Karpas-422 (cell line): ENCODE data around the gene YEATS2. TPM values are rescaled to one million over a fixed set of nuclear protein-coding genes. Genes with fewer than 3 reads are reported as not detected.

Experiments used
- DNase-seq: peaks from one replicate; pipeline ENCODE4 v3.0.0-alpha.2; 2015
- H2AFZ ChIP-seq: fragments of 200-600 bp; sonication (generic); 2 replicates; pipeline ENCODE4 v1.6.1; 2014; ENCODE audit warnings: antibody characterized with exemption, low read length, mixed read lengths
- H3K27ac ChIP-seq: fragments of 200-600 bp; sonication (generic); 2 replicates; pipeline ENCODE4 v1.5.1; 2014; ENCODE audit warnings: mild to moderate bottlenecking, low read length, moderate library complexity
- H3K27me3 ChIP-seq: fragments of 200-600 bp; sonication (generic); 2 replicates; pipeline ENCODE4 v1.6.1; 2014; ENCODE audit warnings: low read length, mixed read lengths
- H3K36me3 ChIP-seq: fragments of 200-600 bp; sonication (generic); 2 replicates; pipeline ENCODE4 v1.6.1; 2014; ENCODE audit warnings: low read length, mixed read lengths; ENCODE audit not compliant: insufficient read depth
- H3K4me1 ChIP-seq: fragments of 200-600 bp; sonication (generic); 2 replicates; pipeline ENCODE4 v1.6.1; 2014; ENCODE audit warnings: mild to moderate bottlenecking, low read length, mixed read lengths
- H3K4me2 ChIP-seq: fragments of 200-600 bp; sonication (generic); 2 replicates; pipeline ENCODE4 v1.6.1; 2014; ENCODE audit warnings: low read length, low read depth, mild to moderate bottlenecking; ENCODE audit not compliant: poor library complexity, severe bottlenecking
- H3K4me3 ChIP-seq: fragments of 200-600 bp; sonication (generic); 2 replicates; pipeline ENCODE4 v1.5.1; 2014; ENCODE audit warnings: mild to moderate bottlenecking, antibody characterized with exemption, low read length, mixed read lengths
- H3K79me2 ChIP-seq: fragments of 200-600 bp; sonication (generic); 2 replicates; pipeline ENCODE4 v1.6.1; 2014; ENCODE audit warnings: mild to moderate bottlenecking, low read length, mixed read lengths
- H3K9ac ChIP-seq: fragments of 200-600 bp; sonication (generic); 2 replicates; pipeline ENCODE4 v1.6.0; 2014; ENCODE audit warnings: low read length
- H3K9me2 ChIP-seq: fragments of 200-600 bp; sonication (generic), shearing (Covaris generic); replicated peaks from 2 replicates; pipeline ENCODE4 v1.6.0; 2014; ENCODE audit warnings: mild to moderate bottlenecking, low read length, moderate library complexity; ENCODE audit not compliant: insufficient read depth
- H3K9me3 ChIP-seq: fragments of 300-700, 200-600 bp; sonication (generic); 2 replicates; pipeline ENCODE4 v1.6.1; 2014; ENCODE audit warnings: low read length, mixed read lengths
- H4K20me1 ChIP-seq: fragments of 200-600 bp; sonication (generic); 2 replicates; pipeline ENCODE4 v1.6.1; 2014; ENCODE audit warnings: mild to moderate bottlenecking, antibody characterized with exemption, low read length, low read depth; ENCODE audit not compliant: insufficient read depth
- total RNA-seq: library from RNA; depleted of rRNA; stranded (reverse); fragments of >200 nt; shearing (Covaris generic); gene quantifications from 2 replicates; pipeline ENCODE4 v1.2.3, GENCODE V29; 2014; ENCODE audit warnings: low replicate concordance

The YEATS2 gene
- total RNA-seq, 1 experiment from 2014 or later = 92.8 TPM

DNA sequence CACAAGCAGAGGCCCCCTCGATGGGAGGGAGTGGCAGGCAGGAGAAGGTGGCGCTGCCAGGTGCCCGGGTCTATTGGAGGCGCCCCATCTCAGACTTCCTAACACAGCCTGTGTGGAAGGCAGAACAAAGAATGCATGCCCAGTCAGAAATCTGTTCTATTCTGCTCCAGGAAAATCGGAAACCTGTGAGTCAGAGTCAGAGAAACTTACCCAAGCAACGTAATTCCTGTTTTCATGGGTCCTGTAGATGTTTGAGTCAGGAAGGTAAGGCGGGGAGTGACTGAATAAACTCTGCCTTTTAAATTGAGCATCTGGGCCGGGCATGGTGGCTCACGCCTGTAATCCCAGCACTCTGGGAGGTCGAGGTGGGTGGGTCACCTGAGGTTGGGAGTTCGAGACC, 114.0 kb downstream of the YEATS2 start:
- Histone ChIP-seq H3K27ac (no peak overlapping the region), H3K4me3 (no peak overlapping the region), H3K4me1 (no peaks in the 10 kb centered on the region; the same call in 1 of the 2 replicates), H3K9ac (no peak overlapping the region), H3K27me3 (no peaks in the 10 kb centered on the region), H3K4me2 (no peak overlapping the region), H3K79me2 (no peaks in the 10 kb centered on the region), H3K9me3 (no peaks in the 10 kb centered on the region), H3K36me3 (peaks cover 58% of the 10 kb centered on the region), H2AFZ (no peak overlapping the region), H4K20me1 (no peaks in the 10 kb centered on the region), H3K9me2 (no peaks in the 10 kb centered on the region)
- no peak for DNase-seq

DNA sequence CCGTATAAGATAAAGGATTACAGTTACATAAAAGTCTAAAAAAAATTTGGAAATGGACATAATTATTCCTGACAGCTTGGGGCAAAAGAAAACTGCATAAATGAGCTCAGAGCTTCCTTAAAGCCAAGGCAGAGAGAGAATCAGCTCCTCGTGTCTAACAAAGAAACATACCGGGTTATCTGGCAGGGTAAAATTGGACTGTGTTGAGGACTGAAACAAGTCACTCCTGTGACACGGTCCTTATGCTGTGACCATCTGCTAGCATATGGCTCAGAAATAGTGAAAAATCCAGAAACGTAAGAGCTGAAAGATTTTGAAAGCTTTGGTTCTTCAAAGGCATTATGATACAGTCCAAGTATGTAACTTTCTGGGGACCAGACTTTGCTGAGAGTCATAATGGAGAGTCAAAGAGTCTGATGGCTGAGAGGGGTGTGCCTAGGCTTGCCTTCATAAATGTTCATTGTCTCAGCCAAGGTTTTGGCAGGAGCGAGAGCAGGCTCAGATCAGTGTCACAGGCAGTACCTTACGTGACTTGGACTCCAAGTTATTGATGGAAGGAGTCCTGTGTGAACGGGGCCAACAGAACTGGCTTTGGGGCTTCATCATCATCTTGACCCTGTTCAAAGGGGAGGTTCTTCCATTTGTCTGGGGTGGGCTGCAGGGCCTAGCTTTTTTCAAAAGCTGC, 115.3 kb downstream of the YEATS2 start:
- Histone ChIP-seq H3K9me3 (no peaks in the 10 kb centered on the region), H3K27ac (no peak overlapping the region), H4K20me1 (no peaks in the 10 kb centered on the region), H3K9me2 (no peaks in the 10 kb centered on the region), H3K9ac (no peak overlapping the region), H3K4me1 (no peaks in the 10 kb centered on the region; the same call in 1 of the 2 replicates), H3K36me3 (peaks cover 46% of the 10 kb centered on the region), H3K4me2 (no peak overlapping the region), H3K27me3 (no peaks in the 10 kb centered on the region), H3K79me2 (no peaks in the 10 kb centered on the region), H3K4me3 (no peak overlapping the region), H2AFZ (no peak overlapping the region)
- no peak for DNase-seq

GRCh38 chr3:183814240-183814639, 116.6 kb downstream of the YEATS2 start:
- no peaks in the 10 kb centered on the region for H3K9me2 ChIP-seq
- no peak overlapping the region for H3K27ac ChIP-seq
- DNase-seq = no peak
- H3K79me2 ChIP-seq = no peaks in the 10 kb centered on the region
- no peaks in the 10 kb centered on the region for H3K27me3 ChIP-seq
- peaks cover 37% of the 10 kb centered on the region for H3K36me3 ChIP-seq
- H3K4me3 ChIP-seq = no peak overlapping the region
- H3K4me2 ChIP-seq = no peak overlapping the region
- H4K20me1 ChIP-seq = no peaks in the 10 kb centered on the region
- H3K4me1 ChIP-seq = no peaks in the 10 kb centered on the region; the same call in 1 of the 2 replicates
- H3K9ac ChIP-seq = no peak overlapping the region
- H2AFZ ChIP-seq = no peak overlapping the region
- no peaks in the 10 kb centered on the region for H3K9me3 ChIP-seq

DNA sequence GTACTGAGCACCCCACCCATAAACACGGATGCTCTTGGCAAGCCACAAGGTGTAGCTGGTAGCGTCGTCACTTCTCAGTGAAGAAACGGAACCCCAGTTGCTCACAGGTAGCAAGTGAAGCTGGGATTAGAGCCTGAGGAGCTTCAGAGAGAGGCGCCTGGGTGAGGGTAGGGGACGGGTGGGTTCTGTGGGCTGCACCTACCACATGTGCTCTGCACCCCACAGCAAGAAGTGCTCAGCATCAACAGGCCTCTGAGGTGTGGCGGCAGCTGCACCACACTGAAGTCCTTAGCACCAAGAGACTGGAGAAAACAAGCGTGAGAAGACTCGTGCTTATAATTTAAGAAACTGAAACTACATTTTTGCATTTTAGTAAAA, 118.0 kb downstream of the YEATS2 start:
- Histone ChIP-seq H3K4me2 (no peak overlapping the region), H2AFZ (no peak overlapping the region), H3K27me3 (no peaks in the 10 kb centered on the region), H4K20me1 (no peaks in the 10 kb centered on the region), H3K27ac (no peak overlapping the region), H3K36me3 (peaks cover 25% of the 10 kb centered on the region; the same call in 1 of the 2 replicates), H3K4me3 (no peak overlapping the region), H3K9me3 (no peaks in the 10 kb centered on the region), H3K4me1 (no peaks in the 10 kb centered on the region; the same call in 1 of the 2 replicates), H3K9me2 (no peaks in the 10 kb centered on the region), H3K9ac (no peak overlapping the region), H3K79me2 (no peaks in the 10 kb centered on the region)
- no peak for DNase-seq

- H3K4me2 ChIP-seq = no peak overlapping the region
- H3K9me3 ChIP-seq = no peaks in the 10 kb centered on the region
- no peak overlapping the region for H2AFZ ChIP-seq
- no peak for DNase-seq
- no peak overlapping the region for H3K9ac ChIP-seq
- H3K4me1 ChIP-seq = no peaks in the 10 kb centered on the region; the same call in 1 of the 2 replicates
- H3K9me2 ChIP-seq = no peaks in the 10 kb centered on the region
- H3K79me2 ChIP-seq = no peaks in the 10 kb centered on the region
- H3K4me3 ChIP-seq = no peak overlapping the region
- H3K27me3 ChIP-seq = no peaks in the 10 kb centered on the region
- peaks cover 20% of the 10 kb centered on the region; the same call in 1 of the 2 replicates for H3K36me3 ChIP-seq
- H4K20me1 ChIP-seq = no peaks in the 10 kb centered on the region
- H3K27ac ChIP-seq = no peak overlapping the region
Measured at GRCh38 chr3:183815951-183816475, 118.4 kb downstream of the YEATS2 start.

DNA sequence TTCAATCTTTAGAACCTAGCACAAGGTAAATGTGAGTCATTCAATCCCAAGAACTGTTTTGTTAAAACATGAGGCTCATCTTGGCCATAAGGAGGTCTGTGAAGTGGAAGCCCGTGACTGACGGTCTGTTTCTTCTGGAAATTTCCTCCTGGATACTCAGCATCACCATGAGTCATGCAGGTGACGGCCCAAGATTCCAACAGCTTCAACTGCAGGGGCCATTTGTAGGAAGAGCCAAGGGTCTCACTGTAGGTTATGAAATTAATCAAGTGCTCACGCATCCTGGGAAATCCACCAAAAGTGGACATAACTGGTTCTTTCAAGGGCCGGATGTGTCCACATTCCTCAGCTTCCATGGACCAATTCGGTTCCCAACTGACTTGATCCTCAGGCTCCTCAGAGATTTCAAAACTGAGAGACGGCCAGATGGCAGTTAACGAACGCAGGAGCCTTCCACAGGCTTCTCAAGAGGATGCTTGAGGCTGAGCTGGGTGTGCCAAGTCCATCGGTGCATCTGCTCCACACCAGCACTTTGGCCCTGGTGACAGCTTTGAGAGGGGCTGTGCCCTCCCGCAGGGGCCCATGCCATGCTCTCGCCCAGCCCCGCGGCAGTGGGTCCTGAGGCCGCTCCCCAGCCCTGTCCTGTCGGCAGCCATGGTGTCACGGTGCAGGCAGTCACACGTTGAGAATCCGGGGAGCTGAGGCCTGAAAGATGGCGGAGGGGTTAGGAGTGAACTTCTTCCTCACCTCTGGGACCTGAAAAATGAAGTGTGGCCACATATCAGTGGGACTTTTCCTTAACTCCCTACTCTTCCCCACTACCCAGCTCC, 119.3 kb downstream of the YEATS2 start:
- Histone ChIP-seq H3K9me2 (no peaks in the 10 kb centered on the region), H3K9ac (no peak overlapping the region)

DNA sequence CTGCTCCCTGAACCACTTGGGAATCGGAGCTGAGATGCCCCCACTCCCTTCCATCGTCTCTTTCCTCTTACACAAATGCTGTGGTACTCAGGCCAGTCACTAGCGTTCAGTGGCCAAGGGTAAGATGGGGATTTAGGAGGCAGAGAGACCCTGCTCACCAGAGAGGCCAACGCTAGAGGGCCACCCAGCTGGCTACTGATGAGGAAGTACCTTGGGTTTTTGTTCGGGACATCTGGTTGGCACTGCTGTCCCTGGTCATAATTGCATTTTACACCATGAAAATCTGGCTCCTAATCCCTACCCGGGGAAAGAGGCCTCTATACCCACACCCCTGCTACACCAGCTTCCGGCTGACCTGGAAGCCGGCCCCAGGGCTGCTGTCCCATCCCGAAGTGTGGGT, 120.0 kb downstream of the YEATS2 start:
- Histone ChIP-seq H2AFZ (no peak overlapping the region), H3K4me1 (no peaks in the 10 kb centered on the region; the same call in 1 of the 2 replicates)
- no peak for DNase-seq

More for the DNA sequence above, 119.3 kb downstream of the YEATS2 start:
- Histone ChIP-seq H4K20me1 (no peaks in the 10 kb centered on the region), H3K27me3 (no peaks in the 10 kb centered on the region), H3K4me3 (no peak overlapping the region), H3K79me2 (no peaks in the 10 kb centered on the region), H3K27ac (no peak overlapping the region), H3K4me2 (no peak overlapping the region), H3K9me3 (no peaks in the 10 kb centered on the region), H3K36me3 (peaks cover 18% of the 10 kb centered on the region; the same call in 1 of the 2 replicates), H2AFZ (no peak overlapping the region), H3K4me1 (no peaks in the 10 kb centered on the region; the same call in 1 of the 2 replicates)
- no peak for DNase-seq

DNA sequence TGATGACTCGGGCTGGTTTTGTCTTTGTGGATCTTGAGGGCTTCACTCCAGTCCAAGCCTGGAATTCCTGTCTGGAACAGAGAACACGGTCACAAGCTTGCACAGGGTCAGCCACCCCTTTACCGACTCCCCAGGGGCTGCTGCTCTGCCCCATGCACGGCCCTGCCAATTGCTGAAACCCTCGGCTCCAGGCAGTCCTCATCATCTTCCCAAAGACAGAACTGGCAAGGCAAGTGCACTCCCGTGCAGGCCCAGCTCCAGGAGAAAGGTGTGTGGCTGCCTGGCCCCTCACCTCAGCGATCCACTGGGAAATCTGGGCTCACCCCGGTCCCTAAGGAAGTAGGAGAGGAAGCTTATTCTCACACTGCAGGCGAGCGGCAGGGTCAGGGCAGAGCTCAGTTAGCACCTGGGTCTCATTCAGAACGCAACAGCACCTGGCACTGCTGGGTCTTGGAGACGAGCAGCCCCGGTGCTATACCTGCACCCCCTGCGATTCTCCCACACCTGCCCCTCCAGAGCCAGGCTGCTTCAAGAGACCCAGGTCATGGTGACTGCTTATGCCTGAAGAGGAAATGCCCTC, 120.5 kb downstream of the YEATS2 start:
- Histone ChIP-seq H3K9ac (no peak overlapping the region), H3K9me2 (no peaks in the 10 kb centered on the region), H3K4me1 (no peaks in the 10 kb centered on the region; the same call in 1 of the 2 replicates), H2AFZ (no peak overlapping the region), H3K4me3 (no peak overlapping the region), H4K20me1 (no peaks in the 10 kb centered on the region), H3K79me2 (peaks cover 10% of the 10 kb centered on the region), H3K27ac (no peak overlapping the region), H3K27me3 (no peaks in the 10 kb centered on the region), H3K4me2 (no peak overlapping the region), H3K36me3 (peaks cover 14% of the 10 kb centered on the region; the same call in 1 of the 2 replicates), H3K9me3 (no peaks in the 10 kb centered on the region)
- no peak for DNase-seq

More for the DNA sequence above, 120.0 kb downstream of the YEATS2 start:
- H3K27me3 ChIP-seq = no peaks in the 10 kb centered on the region
- H3K27ac ChIP-seq = no peak overlapping the region
- H3K9me2 ChIP-seq = no peaks in the 10 kb centered on the region
- H3K9me3 ChIP-seq = no peaks in the 10 kb centered on the region
- H3K79me2 ChIP-seq = peaks cover 5% of the 10 kb centered on the region
- no peak overlapping the region for H3K9ac ChIP-seq
- no peak overlapping the region for H3K4me3 ChIP-seq
- peaks cover 18% of the 10 kb centered on the region; the same call in 1 of the 2 replicates for H3K36me3 ChIP-seq
- H4K20me1 ChIP-seq = no peaks in the 10 kb centered on the region
- no peak overlapping the region for H3K4me2 ChIP-seq
